GM21786 (cell line): Measurements from ENCODE around the gene BICD2.
"Not testable (repeated sequence)": the region's sequence is repeated elsewhere in the genome, so short reads cannot be mapped to it uniquely, and the experiment has no call there.

Experiments
- ATAC-seq: cut with Tn5 transposase; IDR thresholded peaks from one replicate; pipeline ENCODE4 v1.9.1; 2021; ENCODE audit not compliant: unreplicated experiment

BICD2 gene

GRCh38 chr9:92771309-92771708 lies 6.7 kb upstream of the BICD2 start:
- ATAC-seq: no peak

GRCh38 chr9:92770360-92770995 lies 5.8 kb upstream of the BICD2 start:
- no peak for ATAC-seq

- no peak for ATAC-seq
These were observed 5.3 kb upstream of the BICD2 start for GRCh38 chr9:92769990-92770359.

- no peak for ATAC-seq
These were observed 4.7 kb upstream of the BICD2 start for GRCh38 chr9:92769286-92769685.

GRCh38 chr9:92768816-92769215 lies 4.2 kb upstream of the BICD2 start:
- ATAC-seq: not testable (repeated sequence)

- ATAC-seq: no peak
These were observed 2.7 kb upstream of the BICD2 start for GRCh38 chr9:92767066-92768054.

GRCh38 chr9:92764988-92765936 lies 629 bp upstream of the BICD2 start:
- ATAC-seq: peak; percentile 92

- ATAC-seq: no peak
These were observed 782 bp downstream of the BICD2 start for GRCh38 chr9:92763721-92764380.

- ATAC-seq: no peak
These were observed 1.6 kb downstream of the BICD2 start for GRCh38 chr9:92762781-92763708.

GRCh38 chr9:92762196-92762595 lies 2.4 kb downstream of the BICD2 start:
- ATAC-seq: no peak

GRCh38 chr9:92761686-92762085 lies 2.9 kb downstream of the BICD2 start:
- no peak for ATAC-seq

- ATAC-seq: no peak
These were observed 4.1 kb downstream of the BICD2 start for GRCh38 chr9:92760494-92760893.

- ATAC-seq: no peak
These were observed 4.6 kb downstream of the BICD2 start for GRCh38 chr9:92760070-92760469.

GRCh38 chr9:92759446-92759845 lies 5.2 kb downstream of the BICD2 start:
- no peak for ATAC-seq

- no peak for ATAC-seq
These were observed 7.8 kb downstream of the BICD2 start for GRCh38 chr9:92756792-92757191.

- no peak for ATAC-seq
These were observed 10.4 kb downstream of the BICD2 start for GRCh38 chr9:92754091-92754745.

GRCh38 chr9:92752812-92753404 lies 11.7 kb downstream of the BICD2 start:
- no peak for ATAC-seq

GRCh38 chr9:92749934-92750315 lies 14.7 kb downstream of the BICD2 start:
- ATAC-seq: no peak
